Medulla oblongata (tissue), 1 donor: ENCODE measurements around the gene CHST2.
"Not testable (repeated sequence)": the region's sequence is repeated elsewhere in the genome, so short reads cannot be mapped to it uniquely, and the experiment has no call there.

ENCODE experiments used
- DNase-seq: peaks from one replicate; pipeline ENCODE4 v3.0.0-alpha.2; 2015; ENCODE audit errors: extremely low spot score

CHST2 gene, protein sequence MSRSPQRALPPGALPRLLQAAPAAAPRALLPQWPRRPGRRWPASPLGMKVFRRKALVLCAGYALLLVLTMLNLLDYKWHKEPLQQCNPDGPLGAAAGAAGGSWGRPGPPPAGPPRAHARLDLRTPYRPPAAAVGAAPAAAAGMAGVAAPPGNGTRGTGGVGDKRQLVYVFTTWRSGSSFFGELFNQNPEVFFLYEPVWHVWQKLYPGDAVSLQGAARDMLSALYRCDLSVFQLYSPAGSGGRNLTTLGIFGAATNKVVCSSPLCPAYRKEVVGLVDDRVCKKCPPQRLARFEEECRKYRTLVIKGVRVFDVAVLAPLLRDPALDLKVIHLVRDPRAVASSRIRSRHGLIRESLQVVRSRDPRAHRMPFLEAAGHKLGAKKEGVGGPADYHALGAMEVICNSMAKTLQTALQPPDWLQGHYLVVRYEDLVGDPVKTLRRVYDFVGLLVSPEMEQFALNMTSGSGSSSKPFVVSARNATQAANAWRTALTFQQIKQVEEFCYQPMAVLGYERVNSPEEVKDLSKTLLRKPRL

DNA sequence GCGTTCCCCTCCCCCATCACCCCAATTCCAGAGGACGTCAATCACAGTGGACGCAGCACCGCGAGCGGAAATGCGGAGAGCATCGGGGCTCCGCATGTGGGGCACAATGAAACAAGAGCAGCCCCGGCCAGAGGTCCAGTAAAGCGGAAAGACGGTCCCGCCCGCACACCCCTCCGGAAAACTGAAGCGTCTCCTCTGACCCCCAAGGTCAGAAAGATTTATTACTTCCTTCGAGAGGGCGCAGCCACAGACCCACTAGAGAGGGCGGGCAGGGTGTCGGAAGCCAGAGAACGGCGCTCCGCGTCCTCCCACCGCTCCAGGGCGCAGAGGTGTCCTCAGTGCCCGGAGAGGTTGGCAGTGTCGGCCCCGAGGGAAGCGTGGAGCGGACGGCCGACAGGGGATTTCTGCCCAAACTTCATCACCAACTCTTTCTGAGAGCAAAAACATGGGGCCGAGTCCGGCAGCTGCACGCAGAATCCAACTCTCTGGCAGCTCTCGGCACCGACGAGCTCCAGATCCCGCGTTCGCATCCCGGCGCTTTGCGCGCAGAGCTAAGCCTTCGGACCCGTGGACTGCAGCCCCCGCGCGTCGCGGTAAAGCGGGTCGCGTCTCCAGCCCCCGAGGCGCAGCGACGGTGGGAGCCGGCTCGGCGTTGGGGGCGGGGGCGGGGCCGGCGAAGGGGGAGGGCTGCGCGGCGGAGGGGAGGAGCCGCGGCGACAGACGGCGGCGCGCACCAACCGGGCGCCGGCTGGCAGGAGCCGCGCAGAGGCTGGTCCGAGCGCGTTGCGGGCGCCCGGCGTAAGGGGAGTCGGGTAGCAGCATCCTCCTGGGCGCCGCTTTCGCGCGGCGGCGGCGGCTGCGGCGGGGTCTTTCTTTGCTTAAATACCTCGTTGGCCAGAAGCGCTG, at the start of gene CHST2:
CHST2 (plus strand) TSS at position 763 of the 906 bp plus-strand sequence. CDS start 1,046 bp downstream, outside the sequence.
- peak; percentile 86 for DNase-seq

DNA sequence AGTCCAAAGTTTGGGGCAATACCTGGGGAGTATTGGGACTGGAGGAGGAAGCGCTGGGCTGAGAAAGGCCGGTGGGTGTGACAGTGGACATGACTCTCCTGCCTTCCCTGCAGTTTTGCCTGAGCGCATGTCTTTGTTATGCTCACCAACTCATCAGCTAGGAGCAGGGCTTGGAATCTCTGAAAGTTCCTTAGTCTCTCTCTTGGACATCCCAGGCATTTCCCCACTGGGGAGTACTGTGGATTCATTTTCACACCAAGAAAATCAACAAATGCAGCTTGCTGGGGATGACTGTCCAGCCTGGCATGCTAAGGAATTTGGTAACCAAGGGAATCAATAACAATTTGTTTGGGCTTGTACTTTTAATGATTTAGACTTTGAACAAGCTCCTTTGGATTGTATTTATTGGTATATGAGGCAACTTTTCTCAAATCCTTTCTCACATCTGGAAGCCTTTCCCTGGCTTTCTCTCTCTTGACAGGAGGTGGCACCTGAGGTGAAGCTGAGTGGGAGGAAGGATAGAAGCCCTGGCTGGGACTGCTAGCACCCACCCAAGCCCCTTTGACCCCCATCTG, 48.5 kb upstream of the CHST2 start:
- DNase-seq, result no peak

DNA sequence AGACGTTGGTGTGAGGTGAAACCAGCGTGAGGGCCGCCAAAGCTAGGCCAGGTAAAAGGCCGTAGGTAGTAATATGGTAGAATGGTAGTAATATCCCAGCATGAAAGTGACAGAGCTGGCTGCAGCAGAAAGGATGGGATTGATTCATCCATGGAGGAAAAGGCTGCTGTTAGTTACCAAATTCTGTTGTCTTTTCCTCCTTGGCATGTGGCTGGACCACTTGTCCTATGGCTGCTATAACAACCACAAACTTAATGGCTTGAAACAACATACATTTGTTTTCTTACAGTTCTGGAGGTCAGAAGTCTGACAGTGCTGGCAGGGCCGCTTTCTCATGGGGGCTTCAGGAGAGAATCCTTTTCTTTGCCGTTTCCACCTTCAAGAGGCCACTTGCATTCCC, 47.8 kb upstream of the CHST2 start:
- DNase-seq, result no peak

DNA sequence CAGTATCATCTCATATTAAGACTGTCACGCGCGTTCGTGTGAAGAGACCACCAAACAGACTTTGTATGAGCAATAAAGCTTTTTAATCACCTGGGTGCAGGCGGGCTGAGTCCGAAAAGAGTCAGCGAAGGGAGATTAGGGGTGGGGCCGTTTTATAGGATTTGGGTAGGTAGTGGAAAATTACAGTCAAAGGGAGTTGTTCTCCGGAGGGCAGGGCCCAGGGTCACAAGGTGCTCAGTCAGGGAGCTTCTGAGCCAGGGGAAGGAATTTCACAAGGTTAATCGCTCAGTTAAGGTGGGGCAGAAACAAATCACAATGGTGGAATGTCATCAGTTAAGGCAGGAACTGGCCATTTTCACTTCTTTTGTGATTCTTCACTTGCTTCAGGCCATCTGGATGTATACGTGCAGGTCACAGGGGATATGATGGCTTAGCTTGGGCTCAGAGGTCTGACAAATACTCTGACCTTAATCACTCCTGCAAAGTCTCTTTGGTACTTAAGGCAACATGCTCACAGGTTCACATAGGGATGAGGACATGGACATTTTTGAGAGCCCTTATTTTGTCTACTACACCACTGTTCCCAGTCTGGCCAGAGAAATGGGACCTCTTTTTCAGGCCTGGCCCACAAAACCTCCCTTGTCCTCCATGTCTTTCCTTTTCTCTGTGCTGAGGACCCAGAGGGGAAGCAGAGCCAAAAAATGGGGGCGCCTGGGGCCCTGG, 47.1 kb upstream of the CHST2 start:
- DNase-seq, result not testable (repeated sequence)

DNA sequence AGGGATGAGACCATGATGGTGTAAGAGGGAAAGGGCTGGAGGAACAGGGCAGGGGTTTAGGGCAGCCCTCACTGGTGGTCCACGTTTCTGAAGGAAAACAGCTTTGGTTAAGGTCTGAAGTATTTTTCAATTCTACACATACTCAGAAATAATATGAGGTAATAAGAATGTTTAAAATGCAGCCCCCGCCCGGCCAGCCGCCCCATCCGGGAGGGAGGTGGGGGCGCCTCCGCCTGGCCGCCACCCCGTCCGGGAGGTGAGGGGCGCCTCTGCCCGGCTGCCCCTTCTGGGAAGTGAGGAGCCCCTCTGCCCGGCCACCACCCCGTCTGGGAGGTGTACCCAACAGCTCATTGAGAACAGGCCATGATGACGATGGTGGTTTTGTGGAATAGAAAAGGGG, 46.0 kb upstream of the CHST2 start:
- DNase-seq, result not testable (repeated sequence)

DNA sequence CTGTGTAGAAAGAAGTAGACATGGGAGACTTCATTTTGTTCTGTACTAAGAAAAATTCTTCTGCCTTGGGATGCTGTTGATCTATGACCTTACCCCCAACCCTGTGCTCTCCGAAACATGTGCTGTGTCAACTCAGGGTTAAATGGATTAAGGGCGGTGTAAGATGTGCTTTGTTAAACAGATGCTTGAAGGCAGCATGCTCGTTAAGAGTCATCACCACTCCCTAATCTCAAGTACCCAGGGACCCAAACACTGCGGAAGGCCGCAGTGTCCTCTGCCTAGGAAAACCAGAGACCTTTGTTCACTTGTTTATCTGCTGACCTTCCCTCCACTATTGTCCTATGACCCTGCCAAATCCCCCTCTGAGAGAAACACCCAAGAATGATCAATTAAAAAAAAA, 45.6 kb upstream of the CHST2 start:
- not testable (repeated sequence) for DNase-seq

DNA sequence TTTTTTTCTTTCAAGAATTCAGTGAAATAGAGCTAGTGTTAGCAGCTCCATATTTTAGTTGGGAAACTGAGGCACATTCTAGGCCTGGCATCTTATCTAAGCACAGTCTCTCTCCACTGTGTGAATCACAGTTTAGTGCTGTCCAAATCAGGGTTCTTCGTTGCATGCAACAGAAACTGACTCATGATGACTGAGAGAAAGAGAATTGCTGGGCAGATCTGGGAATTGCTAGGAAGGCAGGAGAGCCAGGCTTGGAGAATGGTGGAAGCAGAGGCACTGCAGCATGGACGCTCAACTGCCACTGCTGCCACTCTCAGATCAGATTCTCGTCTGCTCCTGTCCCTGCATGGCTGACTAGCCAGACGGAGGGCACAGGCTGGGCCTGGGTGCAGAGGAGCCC, 40.7 kb upstream of the CHST2 start:
- no peak for DNase-seq

DNA sequence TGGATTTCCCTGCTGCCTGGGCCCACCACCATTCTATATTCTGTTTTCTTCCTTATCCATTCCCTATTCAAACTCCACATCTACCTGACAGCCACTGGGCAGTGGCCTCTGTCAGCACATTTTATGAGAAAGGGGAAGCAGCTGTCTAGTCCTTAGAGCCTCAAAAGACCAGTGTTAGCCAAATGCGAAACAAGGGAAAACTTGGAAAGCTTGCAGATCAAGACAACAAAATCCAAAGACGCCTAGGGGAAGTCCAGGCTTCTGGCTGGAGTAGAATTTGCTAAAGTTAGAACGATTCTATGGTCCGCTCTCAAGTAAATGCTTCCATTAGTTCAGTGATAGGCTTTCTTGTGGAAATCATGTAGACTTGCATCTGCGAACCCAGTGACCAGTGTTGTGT, 39.4 kb upstream of the CHST2 start:
- DNase-seq, result no peak

DNA sequence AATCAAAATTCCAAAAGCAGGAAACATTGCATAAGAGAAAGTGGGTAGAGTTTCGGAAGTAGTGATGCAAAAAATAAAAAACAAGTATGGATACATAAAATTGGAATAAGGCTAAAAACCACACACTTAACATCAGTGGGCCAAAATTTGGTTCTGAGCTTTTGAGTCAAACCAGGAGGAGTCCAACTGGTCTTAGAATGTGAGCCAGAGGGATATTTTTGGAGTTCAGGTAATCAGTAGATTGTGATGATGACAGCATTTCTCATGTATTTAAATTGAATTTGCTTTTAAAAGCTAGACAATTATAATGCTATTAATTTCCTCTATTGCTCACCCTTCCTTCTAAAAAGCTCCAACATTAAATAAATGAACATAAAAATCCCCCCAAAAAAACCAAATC, 38.2 kb upstream of the CHST2 start:
- DNase-seq, result no peak

DNA sequence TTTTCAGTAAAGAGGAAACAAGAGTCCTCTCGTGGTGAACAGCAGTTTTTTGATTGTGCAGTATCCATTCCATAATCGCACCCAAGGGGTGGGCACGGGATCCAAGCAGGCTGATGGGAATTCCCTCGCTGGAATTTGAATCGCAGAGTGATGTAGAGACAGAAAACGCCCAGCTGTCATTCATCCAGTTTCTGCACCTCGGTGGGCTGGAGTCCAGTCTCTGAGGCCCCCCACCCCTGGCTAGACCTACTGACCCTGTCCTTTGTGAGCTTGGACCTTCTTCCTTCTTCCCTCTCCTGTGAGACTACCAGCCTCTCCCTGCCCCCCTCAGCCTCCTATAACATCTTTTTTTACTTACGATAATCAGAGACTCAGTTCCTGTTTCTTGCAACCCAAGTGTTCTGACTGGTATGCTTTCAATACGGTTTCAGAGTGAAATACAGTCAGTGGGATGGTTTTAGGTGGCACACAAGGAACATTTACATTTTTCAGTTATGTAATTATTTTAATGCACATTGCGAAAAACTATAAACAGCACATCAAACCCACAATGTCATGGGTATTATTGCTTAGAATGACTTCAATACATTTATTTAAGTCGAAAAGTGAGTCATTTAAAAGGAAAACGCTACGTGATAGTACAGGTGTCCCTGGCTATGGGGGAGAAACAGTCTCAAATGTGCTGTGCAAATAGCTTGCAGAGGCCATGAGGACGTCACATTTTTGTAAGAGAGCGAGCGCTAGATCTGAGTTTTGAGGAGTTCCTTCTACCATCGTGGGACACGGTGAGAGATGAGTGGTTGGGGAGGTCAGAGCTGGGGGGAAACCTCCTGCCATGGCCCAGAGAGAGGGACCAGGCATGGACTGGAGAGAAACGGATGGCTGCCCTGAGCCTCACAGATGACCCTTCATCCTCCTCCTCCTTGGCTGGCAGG, 37.5 kb upstream of the CHST2 start:
- peak; percentile 12 for DNase-seq

DNA sequence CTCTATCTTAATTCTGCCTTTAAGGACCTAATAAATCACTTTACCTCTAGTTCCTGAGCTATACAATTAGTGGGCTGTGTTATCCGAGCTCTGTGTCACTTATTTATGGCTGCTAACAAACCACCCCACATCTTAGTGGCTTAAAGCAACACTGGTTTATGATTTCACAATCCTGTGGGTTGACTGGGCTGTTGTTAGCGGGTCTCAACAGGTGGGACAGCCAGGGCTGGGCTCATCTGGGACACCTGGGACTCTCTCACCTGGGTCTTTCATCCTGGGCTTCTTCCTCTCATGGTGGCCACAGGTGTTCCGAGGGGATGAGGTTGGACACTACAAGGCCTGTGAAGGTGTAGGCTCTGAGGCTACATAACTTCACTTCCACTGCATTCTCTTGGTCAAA, 35.8 kb upstream of the CHST2 start:
- DNase-seq, result no peak

DNA sequence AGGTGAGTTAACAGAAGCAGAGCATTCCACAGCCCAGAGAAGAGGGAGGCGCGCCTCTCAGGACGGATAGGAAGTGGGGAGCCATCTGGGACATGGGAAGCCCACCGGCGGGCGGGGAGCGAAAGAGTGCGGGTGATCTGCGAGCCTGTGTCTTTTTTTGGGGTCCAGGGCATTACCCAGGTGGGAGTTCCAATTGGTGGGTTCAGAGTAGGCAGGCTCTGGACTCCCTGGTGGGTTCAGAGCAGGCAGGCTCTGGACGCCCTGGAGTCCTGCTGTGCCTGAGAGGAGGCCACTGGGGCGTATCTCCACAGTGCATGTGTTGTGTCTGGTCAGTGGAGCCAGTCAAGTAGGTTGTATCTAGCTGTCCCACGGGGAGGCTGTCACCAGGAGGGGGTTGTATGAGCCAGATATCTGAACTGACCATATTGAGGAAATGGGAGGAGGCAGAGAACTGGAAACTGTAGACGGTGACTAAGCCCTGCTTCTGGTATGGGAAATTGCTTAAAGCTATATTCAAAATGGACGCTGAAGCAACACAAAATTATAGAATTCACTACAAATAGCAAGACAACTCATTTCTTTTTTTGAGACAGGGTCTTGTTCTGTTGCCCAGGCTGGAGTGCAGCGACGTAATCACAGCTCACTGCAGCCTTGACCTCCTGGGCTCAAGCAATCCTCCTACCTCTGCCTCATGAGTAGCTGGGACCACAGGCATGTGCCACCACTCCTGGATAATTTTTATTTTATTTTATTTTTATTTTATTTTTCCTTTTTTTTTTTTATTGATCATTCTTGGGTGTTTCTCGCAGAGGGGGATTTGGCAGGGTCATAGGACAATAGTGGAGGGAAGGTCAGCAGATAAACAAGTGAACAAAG, 34.5 kb upstream of the CHST2 start:
- no peak for DNase-seq

DNA sequence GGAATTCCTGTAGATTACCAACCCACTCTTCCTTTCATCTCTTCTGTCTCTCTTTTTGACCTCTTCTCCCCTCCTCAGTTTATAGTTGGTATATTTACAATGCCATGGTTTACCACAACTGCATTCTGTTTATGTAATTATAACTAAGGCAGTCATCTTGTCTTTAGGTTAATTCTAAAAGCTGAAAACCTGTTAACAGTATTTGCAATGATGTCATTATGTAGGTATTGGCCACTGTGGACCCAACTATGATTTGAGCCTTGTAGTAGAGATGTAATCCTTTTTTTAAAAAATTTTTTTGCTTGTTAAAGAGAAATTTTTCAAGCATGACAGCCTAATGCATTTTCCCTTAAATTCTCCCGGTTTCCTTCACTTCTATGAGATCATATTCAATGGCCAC, 30.7 kb upstream of the CHST2 start:
- no peak for DNase-seq

DNA sequence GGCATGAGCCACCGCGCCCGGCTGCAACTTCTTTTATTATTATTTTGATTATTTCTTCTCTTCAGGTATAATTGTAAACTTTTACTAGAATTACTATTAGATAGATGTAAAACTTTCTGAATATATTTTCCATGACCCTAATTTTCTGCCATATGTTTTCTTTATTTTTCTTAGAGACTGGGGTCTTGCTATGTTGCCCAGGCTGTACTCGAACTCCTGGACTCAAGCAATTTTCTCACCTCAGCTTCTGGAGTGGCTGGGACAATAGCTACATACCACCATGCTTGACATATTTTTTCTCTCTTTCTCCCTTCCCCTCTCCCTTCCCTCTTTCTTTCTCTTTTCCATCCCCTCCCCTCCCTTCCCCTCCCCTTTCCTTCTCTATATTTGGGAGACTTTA, 29.6 kb upstream of the CHST2 start:
- no peak for DNase-seq

DNA sequence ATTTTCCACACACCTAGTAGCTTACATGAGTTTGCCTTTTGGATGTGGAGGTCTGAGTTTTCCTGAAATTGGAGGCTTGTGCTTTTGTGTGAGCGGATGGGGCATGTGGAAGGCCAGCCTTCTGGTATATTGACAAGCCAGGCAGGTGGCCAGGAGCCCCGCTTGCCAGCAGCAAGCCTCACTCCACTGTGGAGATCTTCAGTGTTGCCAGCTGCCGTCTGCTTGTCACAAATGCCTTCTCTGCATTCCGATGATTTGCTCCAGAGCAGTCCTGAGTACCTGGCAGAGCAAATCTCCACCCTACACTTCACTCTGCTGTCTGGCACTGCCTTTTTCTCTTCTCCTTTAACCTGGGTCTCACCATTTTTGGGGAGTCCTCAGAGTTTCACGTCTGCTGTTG, 29.1 kb upstream of the CHST2 start:
- DNase-seq, result peak; percentile 51

DNA sequence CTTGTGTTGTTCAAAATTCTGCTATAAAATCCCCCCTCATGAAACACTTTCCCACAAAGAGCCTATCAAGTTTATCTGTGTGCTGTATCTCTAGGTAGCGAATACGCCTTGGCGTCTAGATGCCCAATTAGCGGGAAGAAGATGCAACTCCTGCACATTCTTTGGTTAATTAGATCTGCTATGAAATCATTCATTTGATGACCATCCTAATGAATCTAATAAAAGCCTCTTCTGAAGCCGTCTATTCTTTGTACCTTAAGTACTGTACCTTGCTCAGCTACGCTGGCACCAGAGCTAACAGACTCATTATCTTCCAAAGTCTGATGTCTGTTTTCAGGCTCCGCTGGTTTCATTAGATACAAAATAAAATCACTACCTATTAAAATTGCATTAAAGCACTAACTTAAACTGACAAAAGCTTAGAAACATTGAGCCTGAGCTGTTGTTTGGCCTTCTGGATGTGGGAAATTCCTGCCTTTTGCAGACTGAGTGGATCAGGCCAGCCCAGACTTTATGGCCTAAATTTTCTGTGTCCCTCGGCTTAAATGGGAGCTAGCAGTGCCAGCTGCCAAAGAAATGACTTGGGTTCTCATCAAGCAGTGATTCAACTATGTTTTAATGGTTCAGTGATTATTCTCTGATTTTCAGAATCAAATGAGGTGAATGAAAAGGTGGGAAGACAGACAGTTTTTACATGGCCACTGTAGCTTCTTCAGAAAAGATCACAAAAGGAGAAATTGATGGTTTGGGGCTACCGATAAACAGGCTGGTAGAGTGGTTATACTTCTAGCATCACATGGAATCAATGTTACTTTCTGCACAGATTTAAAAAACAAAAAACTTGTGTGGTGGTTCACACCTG, 28.4 kb upstream of the CHST2 start:
- peak; percentile 27 for DNase-seq

DNA sequence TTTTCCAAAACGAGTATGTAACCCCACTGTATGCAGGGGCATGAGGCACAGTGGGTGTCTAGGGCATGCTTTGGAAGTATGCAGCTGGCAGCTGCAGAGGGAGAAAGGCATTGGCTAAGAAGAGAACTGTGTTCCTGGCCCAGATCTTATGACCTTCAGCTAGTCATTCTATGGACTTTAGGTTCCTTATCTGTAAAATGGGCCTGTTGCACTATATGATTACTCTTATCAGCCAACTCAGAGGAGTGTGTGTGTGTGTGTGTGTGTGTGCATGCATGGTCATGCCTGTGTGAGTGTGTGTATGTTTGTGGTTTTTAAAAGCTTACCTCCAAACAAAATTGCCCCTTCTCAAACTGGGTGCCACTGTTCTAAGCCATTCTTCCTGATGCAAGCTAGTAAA, 27.4 kb upstream of the CHST2 start:
- no peak for DNase-seq

DNA sequence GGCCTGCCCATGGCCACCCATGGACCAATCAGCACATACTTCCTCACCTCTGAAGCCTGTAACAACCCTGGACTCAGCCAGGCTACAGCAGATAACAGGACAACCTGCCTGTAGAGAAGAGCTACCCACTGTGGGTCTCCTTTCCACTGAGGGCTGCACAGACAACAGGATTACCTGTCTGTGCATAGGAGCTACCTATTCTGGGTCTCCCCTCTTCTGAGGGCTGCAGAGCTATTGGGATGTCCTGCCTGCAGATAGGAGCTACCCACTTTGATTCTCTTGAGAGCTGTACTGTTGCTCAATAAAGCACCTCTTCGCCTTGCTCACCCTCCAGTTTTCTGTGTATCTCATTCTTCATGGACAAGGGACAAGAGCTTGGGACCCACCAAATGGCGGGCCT, 23.8 kb upstream of the CHST2 start:
- no peak for DNase-seq
